BJ (cell line): ENCODE measurements around the gene SETD5. TPM values are rescaled to one million over a fixed set of nuclear protein-coding genes. Genes with fewer than 3 reads are reported as not detected.

ENCODE experiments used
- CTCF ChIA-PET: fragments of 350-600 bp; formaldehyde crosslinking; extraction: SDS; loops from one replicate; lab custom pipeline; 2021; ENCODE audit warnings: antibody characterized with exemption, inconsistent platforms; lab: Yijun Ruan, JAX
- POLR2A ChIA-PET: fragments of 300-600 bp; sonication (Branson Sonifier 250); formaldehyde crosslinking; extraction: SDS; loops from one replicate; lab custom pipeline; 2021; ENCODE audit warnings: antibody characterized with exemption; lab: Charles Lee
- DNase-seq: peaks from one replicate; pipeline ENCODE4 v3.0.0-alpha.2; 2011; ENCODE audit warnings: low read depth
- H3K27me3 ChIP-seq: 2 replicates; pipeline ENCODE4 v1.6.0; 2011; ENCODE audit warnings: low read length; ENCODE audit not compliant: control insufficient read depth, insufficient read depth
- H3K36me3 ChIP-seq: 2 replicates; pipeline ENCODE4 v1.5.1; 2011; ENCODE audit warnings: low read length; ENCODE audit not compliant: control insufficient read depth, insufficient read depth
- H3K4me3 ChIP-seq: 2 replicates; pipeline ENCODE4 v1.5.1; 2011; ENCODE audit warnings: low read depth, mild to moderate bottlenecking, control low read depth, low read length
- polyA plus RNA-seq: library from polyadenylated mRNA; depleted of rRNA; stranded (reverse); fragments of >200 nt; gene quantifications from 2 replicates; pipeline ENCODE4 v1.2.3, GENCODE V29; 2011
- TF ChIP-seq, protein P1 (sequence below): IDR thresholded peaks from 2 replicates; pipeline ENCODE4 v1.5.1; 2011; ENCODE audit warnings: low read depth, mild to moderate bottlenecking, control low read depth, inconsistent platforms, low read length, moderate library complexity; ENCODE audit not compliant: insufficient read depth

SETD5 gene
- polyA plus RNA-seq, 1 experiment: 55.1 TPM

DNA sequence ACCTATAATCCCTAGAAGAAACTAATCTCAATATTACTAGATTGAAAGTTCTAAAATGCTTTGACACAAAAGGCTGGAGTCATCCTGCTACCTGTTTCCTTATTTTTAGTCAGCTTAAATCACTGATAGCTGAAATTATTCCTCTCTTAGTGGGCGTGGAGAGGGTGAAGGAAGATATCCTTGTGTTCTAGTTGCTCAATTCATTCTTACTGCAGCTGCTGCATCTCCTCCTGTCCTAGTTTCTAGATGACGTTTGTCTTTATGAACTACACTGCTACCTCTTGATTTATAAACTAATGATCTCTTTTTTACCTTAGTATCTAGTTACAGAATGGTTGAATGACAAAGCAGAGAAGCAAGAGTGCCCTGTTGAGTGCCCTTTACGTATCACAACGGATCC lies 50.7 kb downstream of the SETD5 start:
- Histone ChIP-seq H3K4me3 (no peak overlapping the region), H3K27me3 (no peaks in the 10 kb centered on the region), H3K36me3 (peaks cover 17% of the 10 kb centered on the region)
- POLR2A ChIA-PET: no interaction called here
- TF ChIP-seq, protein P1, sequence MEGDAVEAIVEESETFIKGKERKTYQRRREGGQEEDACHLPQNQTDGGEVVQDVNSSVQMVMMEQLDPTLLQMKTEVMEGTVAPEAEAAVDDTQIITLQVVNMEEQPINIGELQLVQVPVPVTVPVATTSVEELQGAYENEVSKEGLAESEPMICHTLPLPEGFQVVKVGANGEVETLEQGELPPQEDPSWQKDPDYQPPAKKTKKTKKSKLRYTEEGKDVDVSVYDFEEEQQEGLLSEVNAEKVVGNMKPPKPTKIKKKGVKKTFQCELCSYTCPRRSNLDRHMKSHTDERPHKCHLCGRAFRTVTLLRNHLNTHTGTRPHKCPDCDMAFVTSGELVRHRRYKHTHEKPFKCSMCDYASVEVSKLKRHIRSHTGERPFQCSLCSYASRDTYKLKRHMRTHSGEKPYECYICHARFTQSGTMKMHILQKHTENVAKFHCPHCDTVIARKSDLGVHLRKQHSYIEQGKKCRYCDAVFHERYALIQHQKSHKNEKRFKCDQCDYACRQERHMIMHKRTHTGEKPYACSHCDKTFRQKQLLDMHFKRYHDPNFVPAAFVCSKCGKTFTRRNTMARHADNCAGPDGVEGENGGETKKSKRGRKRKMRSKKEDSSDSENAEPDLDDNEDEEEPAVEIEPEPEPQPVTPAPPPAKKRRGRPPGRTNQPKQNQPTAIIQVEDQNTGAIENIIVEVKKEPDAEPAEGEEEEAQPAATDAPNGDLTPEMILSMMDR: no peak
- DNase-seq: no peak
- CTCF ChIA-PET: interaction anchor here (2.1 kb wide), 1 partner anchor 9 kb away, joined by 7 read pairs; no protein-coding TSS in a partner anchor

DNA sequence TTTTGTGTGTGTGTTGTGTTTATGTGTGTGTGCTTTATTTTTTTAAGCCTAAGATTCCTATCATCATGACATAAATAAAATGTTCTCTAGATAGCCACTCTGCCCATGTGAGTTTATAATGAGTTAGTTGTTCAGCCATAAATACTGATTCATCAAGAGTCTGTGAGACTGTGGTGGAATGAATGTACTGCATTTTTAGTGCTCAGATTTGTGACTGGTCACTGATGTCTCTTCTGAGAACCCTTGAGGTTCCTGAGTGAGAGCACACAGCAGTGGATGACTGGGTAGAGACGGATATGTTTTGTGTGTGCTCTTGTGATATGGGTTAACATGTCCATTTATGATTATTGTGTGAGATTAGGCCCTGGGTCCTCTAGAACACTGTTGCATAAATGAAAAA lies 51.2 kb downstream of the SETD5 start:
- Histone ChIP-seq H3K4me3 (no peak overlapping the region), H3K27me3 (no peaks in the 10 kb centered on the region), H3K36me3 (peaks cover 16% of the 10 kb centered on the region)
- ChIA-PET CTCF (interaction anchor here (2.1 kb wide), 1 partner anchor 10 kb away, joined by 7 read pairs; no protein-coding TSS in a partner anchor), POLR2A (no interaction called here)
- TF ChIP-seq, protein P1: no peak
- DNase-seq: no peak

GRCh38 chr3:9450126-9450525 lies 52.7 kb downstream of the SETD5 start:
- DNase-seq: no peak
- Histone ChIP-seq H3K4me3 (no peak overlapping the region), H3K27me3 (no peaks in the 10 kb centered on the region), H3K36me3 (peaks cover 15% of the 10 kb centered on the region)
- ChIA-PET POLR2A (no interaction called here), CTCF (interaction anchor here (0.9 kb wide), 1 partner anchor 10 kb away, joined by 3 read pairs; no protein-coding TSS in a partner anchor)
- TF ChIP-seq, protein P1: no peak

DNA sequence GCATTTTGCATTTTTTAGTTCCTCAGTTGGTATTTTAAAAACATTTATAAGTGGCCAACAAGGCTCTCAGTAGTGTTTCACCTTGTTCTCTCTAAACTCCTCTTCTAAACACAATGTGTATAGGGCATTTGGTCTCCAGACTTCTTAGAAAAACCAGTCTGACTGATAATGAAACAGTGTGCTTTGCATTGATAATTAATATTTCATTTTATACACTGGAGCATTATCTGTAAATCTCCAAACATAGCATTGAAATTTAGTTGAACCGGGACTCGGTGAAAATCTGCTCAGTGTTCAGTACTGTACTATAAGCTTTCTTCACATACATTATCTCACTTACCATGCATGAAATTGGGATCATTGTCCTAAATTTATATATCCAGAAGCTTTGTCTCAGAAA lies 53.6 kb downstream of the SETD5 start:
- H3K36me3 ChIP-seq: peaks cover 15% of the 10 kb centered on the region

GRCh38 chr3:9452417-9452816 lies 55.0 kb downstream of the SETD5 start:
- H3K36me3 ChIP-seq: peaks cover 12% of the 10 kb centered on the region
- H3K27me3 ChIP-seq: no peaks in the 10 kb centered on the region
- TF ChIP-seq, protein P1: no peak
- no peak overlapping the region for H3K4me3 ChIP-seq
- ChIA-PET CTCF (no interaction called here), POLR2A (no interaction called here)
- DNase-seq: no peak

More for the DNA sequence above, 53.6 kb downstream of the SETD5 start:
- no peak for DNase-seq
- Histone ChIP-seq H3K4me3 (no peak overlapping the region), H3K27me3 (no peaks in the 10 kb centered on the region)
- POLR2A ChIA-PET: no interaction called here
- CTCF ChIA-PET: no interaction called here
- TF ChIP-seq, protein P1: no peak
